MM.1S (cell line): ENCODE measurements around the gene NKX6-2.

Experiments used
- DNase-seq: peaks from one replicate; pipeline ENCODE4 v3.0.0-alpha.2; 2015
- H2AFZ ChIP-seq: fragments of 300-600 bp; sonication (generic); 2 replicates; pipeline ENCODE4 v1.6.0; 2016; ENCODE audit warnings: antibody characterized with exemption, low read length
- H3F3A ChIP-seq: fragments of 300-600 bp; sonication (generic); 2 replicates; pipeline ENCODE4 v1.6.1; 2016; ENCODE audit warnings: mild to moderate bottlenecking, antibody characterized with exemption, low read length, moderate library complexity, mixed read lengths; ENCODE audit not compliant: insufficient read depth
- H3K27ac ChIP-seq: fragments of 300-600 bp; sonication (generic); 2 replicates; pipeline ENCODE4 v1.5.1; 2016; ENCODE audit warnings: mild to moderate bottlenecking, low read length
- H3K27me3 ChIP-seq: fragments of 300-600 bp; sonication (generic); replicated peaks from 2 replicates; pipeline ENCODE4 v1.6.0; 2016; ENCODE audit warnings: low read length; ENCODE audit not compliant: insufficient read depth
- H3K36me3 ChIP-seq: fragments of 300-600 bp; sonication (generic); replicated peaks from 2 replicates; pipeline ENCODE4 v1.6.1; 2016; ENCODE audit warnings: mild to moderate bottlenecking, low read length, mixed read lengths; ENCODE audit not compliant: insufficient read depth
- H3K4me1 ChIP-seq: fragments of 300-600 bp; sonication (generic); 2 replicates; pipeline ENCODE4 v1.6.1; 2016; ENCODE audit warnings: low read length, mixed read lengths
- H3K4me2 ChIP-seq: fragments of 300-600 bp; sonication (generic); 2 replicates; pipeline ENCODE4 v1.6.0; 2016; ENCODE audit warnings: low read depth, low read length
- H3K4me3 ChIP-seq: fragments of 300-600 bp; sonication (generic); 2 replicates; pipeline ENCODE4 v1.5.1; 2016; ENCODE audit warnings: low read length, mixed read lengths
- H3K79me2 ChIP-seq: fragments of 300-600 bp; sonication (generic); 2 replicates; pipeline ENCODE4 v1.6.1; 2016; ENCODE audit warnings: mixed run types, low read length, mixed read lengths
- H3K9ac ChIP-seq: fragments of 300-600 bp; sonication (generic); 2 replicates; pipeline ENCODE4 v1.6.1; 2016; ENCODE audit warnings: low read length, mixed read lengths
- H3K9me2 ChIP-seq: fragments of 300-600 bp; sonication (generic); replicated peaks from 2 replicates; pipeline ENCODE4 v1.6.1; 2016; ENCODE audit warnings: mild to moderate bottlenecking, low read length, mixed read lengths; ENCODE audit not compliant: insufficient read depth
- H3K9me3 ChIP-seq: fragments of 300-600 bp; sonication (generic); replicated peaks from 2 replicates; pipeline ENCODE4 v1.6.1; 2016; ENCODE audit warnings: mild to moderate bottlenecking, low read length, mixed read lengths; ENCODE audit not compliant: insufficient read depth
- H4K20me1 ChIP-seq: fragments of 300-600 bp; sonication (generic); 2 replicates; pipeline ENCODE4 v1.6.1; 2016; ENCODE audit warnings: mild to moderate bottlenecking, low read length, moderate library complexity, mixed read lengths; ENCODE audit not compliant: insufficient read depth
- CTCF ChIP-seq: fragments of 300-600 bp; sonication (generic); IDR thresholded peaks from 2 replicates; pipeline ENCODE4 v1.5.1; 2016; ENCODE audit warnings: antibody characterized with exemption, low read length, mixed read lengths
- EZH2 ChIP-seq: fragments of 300-600 bp; sonication (generic); optimal IDR thresholded peaks from 2 replicates; pipeline ENCODE3; 2017; ENCODE audit warnings: low read depth, mild to moderate bottlenecking, antibody characterized with exemption, low read length, mixed read lengths
- EZH2phosphoT487 ChIP-seq: fragments of 300-600 bp; sonication (generic); IDR thresholded peaks from 2 replicates; pipeline ENCODE4 v1.6.1; 2018; ENCODE audit warnings: antibody characterized with exemption, low read length

NKX6-2 gene

GRCh38 chr10:132828681-132829080, 42.7 kb upstream of the NKX6-2 start:
- Histone ChIP-seq H3K9me3 (no peaks in the 10 kb centered on the region), H3K36me3 (no peaks in the 10 kb centered on the region), H3K27ac (no peak overlapping the region), H3K4me2 (no peak overlapping the region), H3K79me2 (no peaks in the 10 kb centered on the region), H3K27me3 (peaks cover 33% of the 10 kb centered on the region), H3K9me2 (no peaks in the 10 kb centered on the region), H4K20me1 (no peaks in the 10 kb centered on the region), H3K9ac (no peak overlapping the region), H2AFZ (no peak overlapping the region), H3K4me1 (no peaks in the 10 kb centered on the region), H3F3A (no peaks in the 10 kb centered on the region), H3K4me3 (no peak overlapping the region)
- no peak for DNase-seq
- TF ChIP-seq EZH2phosphoT487: no peak
- no peak for TF ChIP-seq CTCF
- no peak for TF ChIP-seq EZH2

DNA sequence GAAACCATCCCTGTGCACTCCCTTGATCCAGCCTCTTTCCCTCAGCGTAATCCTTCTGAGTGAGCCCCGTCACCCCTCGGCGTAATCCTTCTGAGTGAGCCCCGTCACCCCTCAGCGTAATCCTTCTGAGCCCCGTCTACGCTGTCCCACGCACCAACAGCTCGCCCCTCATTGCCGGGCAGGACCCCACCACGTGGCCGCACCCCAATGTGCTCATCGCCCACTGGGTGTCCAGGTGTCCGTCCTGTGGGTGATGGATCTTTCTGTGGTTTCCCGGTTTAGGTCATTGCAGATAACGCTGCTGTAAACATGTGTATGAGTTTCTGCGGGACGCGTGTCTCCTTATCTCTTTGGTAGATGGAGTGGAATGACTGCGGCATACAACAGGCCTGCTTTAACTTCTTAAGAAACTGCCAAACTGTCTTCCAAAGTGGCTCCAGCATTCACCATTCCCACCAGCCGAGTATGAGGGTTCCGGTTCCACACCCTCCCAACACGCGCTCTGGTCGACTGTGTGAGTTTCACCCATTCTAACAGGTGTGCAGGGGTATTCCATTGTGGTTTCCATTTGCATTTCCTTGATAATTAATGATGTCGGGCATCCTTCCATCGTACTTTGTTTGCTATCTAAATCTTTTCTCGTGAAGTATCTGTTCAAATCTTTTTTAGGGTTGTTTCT, 42.1 kb upstream of the NKX6-2 start:
- no peaks in the 10 kb centered on the region for H3K9me2 ChIP-seq
- DNase-seq: no peak

GRCh38 chr10:132827423-132827789, 41.5 kb upstream of the NKX6-2 start:
- Histone ChIP-seq H3K9me3 (no peaks in the 10 kb centered on the region), H3K4me1 (no peaks in the 10 kb centered on the region), H3K4me3 (no peak overlapping the region), H3K9ac (no peak overlapping the region), H3K9me2 (no peaks in the 10 kb centered on the region), H2AFZ (no peak overlapping the region), H3K4me2 (no peak overlapping the region), H3K27ac (no peak overlapping the region), H3F3A (no peaks in the 10 kb centered on the region), H3K79me2 (no peaks in the 10 kb centered on the region), H4K20me1 (no peaks in the 10 kb centered on the region), H3K36me3 (no peaks in the 10 kb centered on the region), H3K27me3 (peaks cover 33% of the 10 kb centered on the region)
- TF ChIP-seq EZH2 (no peak), CTCF (no peak), EZH2phosphoT487 (no peak)
- no peak for DNase-seq

More for the DNA sequence above, 42.1 kb upstream of the NKX6-2 start:
- no peaks in the 10 kb centered on the region for H3K79me2 ChIP-seq
- no peaks in the 10 kb centered on the region for H4K20me1 ChIP-seq
- H3F3A ChIP-seq: no peaks in the 10 kb centered on the region
- H2AFZ ChIP-seq: no peak overlapping the region
- TF ChIP-seq EZH2phosphoT487: no peak
- no peak for TF ChIP-seq EZH2
- TF ChIP-seq CTCF: no peak
- H3K4me1 ChIP-seq: no peaks in the 10 kb centered on the region
- H3K27ac ChIP-seq: no peak overlapping the region
- H3K9ac ChIP-seq: no peak overlapping the region
- H3K27me3 ChIP-seq: peaks cover 33% of the 10 kb centered on the region
- H3K36me3 ChIP-seq: no peaks in the 10 kb centered on the region
- H3K4me3 ChIP-seq: no peak overlapping the region
- no peaks in the 10 kb centered on the region for H3K9me3 ChIP-seq
- H3K4me2 ChIP-seq: no peak overlapping the region
